DLD1 (cell line): Measurements from ENCODE around the gene DCX.
"Not testable (repeated sequence)": the region's sequence is repeated elsewhere in the genome, so short reads cannot be mapped to it uniquely, and the experiment has no call there.

ENCODE experiments used
- in situ Hi-C: cut with HindIII; loops from 2 replicates; pipeline ENCODE4 v1.10.0; 2017; ENCODE audit warnings: low sequenced_read_pairs

Gene DCX

GRCh38 chrX:111375747-111376146 is 36.2 kb downstream of the DCX start:
- in situ Hi-C loops = no loop called here

- in situ Hi-C loops = no loop called here
Measured at GRCh38 chrX:111372086-111372485, 39.9 kb downstream of the DCX start.

- in situ Hi-C loops = no loop called here
Measured at GRCh38 chrX:111365770-111366325, 46.1 kb downstream of the DCX start.

- in situ Hi-C loops = no loop called here
Measured at GRCh38 chrX:111363741-111364140, 48.3 kb downstream of the DCX start.

- in situ Hi-C loops = no loop called here
Measured at GRCh38 chrX:111361751-111362150, 50.2 kb downstream of the DCX start.

GRCh38 chrX:111360839-111361238 is 51.2 kb downstream of the DCX start:
- in situ Hi-C loops = no loop called here

GRCh38 chrX:111355523-111356115 is 56.4 kb downstream of the DCX start:
- in situ Hi-C loops = no loop called here

GRCh38 chrX:111354496-111354895 is 57.5 kb downstream of the DCX start:
- in situ Hi-C loops = no loop called here

- in situ Hi-C loops = no loop called here
Measured at GRCh38 chrX:111353793-111354192, 58.2 kb downstream of the DCX start.

- in situ Hi-C loops = no loop called here
Measured at GRCh38 chrX:111352424-111352823, 59.6 kb downstream of the DCX start.

- in situ Hi-C loops = no loop called here
Measured at GRCh38 chrX:111349934-111350333, 62.1 kb downstream of the DCX start.

- in situ Hi-C loops = no loop called here
Measured at GRCh38 chrX:111349101-111349500, 62.9 kb downstream of the DCX start.

- in situ Hi-C loops = no loop called here
Measured at GRCh38 chrX:111348429-111348828, 63.6 kb downstream of the DCX start.

- in situ Hi-C loops = not testable (repeated sequence)
Measured at GRCh38 chrX:111346150-111346549, 65.8 kb downstream of the DCX start.

- in situ Hi-C loops = no loop called here
Measured at GRCh38 chrX:111340054-111340453, 71.9 kb downstream of the DCX start.

GRCh38 chrX:111339212-111339611 is 72.8 kb downstream of the DCX start:
- in situ Hi-C loops = no loop called here

- in situ Hi-C loops = no loop called here
Measured at GRCh38 chrX:111338095-111338698, 73.8 kb downstream of the DCX start.

GRCh38 chrX:111337067-111337637 is 74.8 kb downstream of the DCX start:
- in situ Hi-C loops = no loop called here

GRCh38 chrX:111336141-111336540 is 75.9 kb downstream of the DCX start:
- in situ Hi-C loops = no loop called here

- in situ Hi-C loops = no loop called here
Measured at GRCh38 chrX:111329370-111329769, 82.6 kb downstream of the DCX start.

GRCh38 chrX:111328858-111329257 is 83.1 kb downstream of the DCX start:
- in situ Hi-C loops = no loop called here

- in situ Hi-C loops = no loop called here
Measured at GRCh38 chrX:111322231-111322855, 89.6 kb downstream of the DCX start.
